ENCODE data around the gene SLC9A9.
"Not testable (repeated sequence)": the region's sequence is repeated elsewhere in the genome, so short reads cannot be mapped to it uniquely, and the experiment has no call there.

The SLC9A9 gene

GRCh38 chr3:143810166-143810952 lies 37.9 kb downstream of the SLC9A9 start:
- DNase-seq (ENCODE audit: low spot score) = no peak

GRCh38 chr3:143809121-143809621 lies 39.1 kb downstream of the SLC9A9 start:
- no peak for DNase-seq (ENCODE audit: low spot score)

GRCh38 chr3:143808030-143808429 lies 40.2 kb downstream of the SLC9A9 start:
- no peak for DNase-seq (ENCODE audit: low spot score)

- DNase-seq (ENCODE audit: low spot score) = no peak
These were observed 42.2 kb downstream of the SLC9A9 start for GRCh38 chr3:143806038-143806437.

GRCh38 chr3:143805476-143805875 lies 42.8 kb downstream of the SLC9A9 start:
- not testable (repeated sequence) for DNase-seq (ENCODE audit: low spot score)

- not testable (repeated sequence) for DNase-seq (ENCODE audit: low spot score)
These were observed 47.2 kb downstream of the SLC9A9 start for GRCh38 chr3:143801046-143801445.

GRCh38 chr3:143798151-143798550 lies 50.1 kb downstream of the SLC9A9 start:
- DNase-seq (ENCODE audit: low spot score) = not testable (repeated sequence)

- DNase-seq (ENCODE audit: low spot score) = no peak
These were observed 52.4 kb downstream of the SLC9A9 start for GRCh38 chr3:143795874-143796273.

GRCh38 chr3:143794793-143795462 lies 53.3 kb downstream of the SLC9A9 start:
- DNase-seq (ENCODE audit: low spot score) = no peak

- DNase-seq (ENCODE audit: low spot score) = no peak
These were observed 54.3 kb downstream of the SLC9A9 start for GRCh38 chr3:143793971-143794370.

GRCh38 chr3:143791386-143791785 lies 56.9 kb downstream of the SLC9A9 start:
- DNase-seq (ENCODE audit: low spot score) = no peak

- DNase-seq (ENCODE audit: low spot score) = no peak
These were observed 61.8 kb downstream of the SLC9A9 start for GRCh38 chr3:143786219-143787191.

GRCh38 chr3:143784446-143784845 lies 63.8 kb downstream of the SLC9A9 start:
- DNase-seq (ENCODE audit: low spot score) = no peak

GRCh38 chr3:143783851-143784370 lies 64.4 kb downstream of the SLC9A9 start:
- no peak for DNase-seq (ENCODE audit: low spot score)

- peak; percentile 46 for DNase-seq (ENCODE audit: low spot score)
These were observed 72.8 kb downstream of the SLC9A9 start for GRCh38 chr3:143775459-143775858.

- no peak for DNase-seq (ENCODE audit: low spot score)
These were observed 76.3 kb downstream of the SLC9A9 start for GRCh38 chr3:143771939-143772338.

- DNase-seq (ENCODE audit: low spot score) = no peak
These were observed 77.0 kb downstream of the SLC9A9 start for GRCh38 chr3:143771258-143771657.

- DNase-seq (ENCODE audit: low spot score) = no peak
These were observed 77.9 kb downstream of the SLC9A9 start for GRCh38 chr3:143770391-143770790.

GRCh38 chr3:143769616-143770015 lies 78.7 kb downstream of the SLC9A9 start:
- DNase-seq (ENCODE audit: low spot score) = no peak

- DNase-seq (ENCODE audit: low spot score) = no peak
These were observed 83.4 kb downstream of the SLC9A9 start for GRCh38 chr3:143764840-143765239.

- DNase-seq (ENCODE audit: low spot score) = peak; percentile 20
These were observed 84.6 kb downstream of the SLC9A9 start for GRCh38 chr3:143763564-143764162.

Measured in cerebellar cortex (tissue), 1 donor.